Measurements from ENCODE around the gene MYCT1. TPM values are rescaled to one million over a fixed set of nuclear protein-coding genes. Genes with fewer than 3 reads are reported as not detected.

Gene MYCT1
- total RNA-seq, 1 experiment from 2014 or later: not detected

GRCh38 chr6:152673236-152673635, 24.5 kb upstream of the MYCT1 start:
- Histone ChIP-seq H3K4me3 (ENCODE audit: low read depth, low read length) (no peak overlapping the region), H3K4me1 (no peaks in the 10 kb centered on the region), H3K36me3 (ENCODE audit: control insufficient read depth, insufficient read depth, low read length) (no peaks in the 10 kb centered on the region), H3K9me3 (no peaks in the 10 kb centered on the region), H3K27me3 (replicated peaks; ENCODE audit: control insufficient read depth, insufficient read depth, low read length) (no peaks in the 10 kb centered on the region)
- no peaks in the 10 kb centered on the region for H3K36me3 Mint-ChIP-seq (ENCODE audit: insufficient read depth, unreplicated experiment)
- DNase-seq: no peak
- H3K27ac Mint-ChIP-seq (ENCODE audit: unreplicated experiment): no peak overlapping the region
- no peak for TF ChIP-seq CTCF (IDR thresholded peaks at IDR 0.05; ENCODE audit: insufficient read depth in 1 of 2, low read depth in 1 of 2, low read length in 1 of 2, severe bottlenecking in 1 of 2, unreplicated experiment in 1 of 2)
- POLR2A ChIA-PET: no interaction called here
- peaks cover 11% of the 10 kb centered on the region for H3K27me3 Mint-ChIP-seq (ENCODE audit: insufficient read depth, unreplicated experiment)
- intact Hi-C loops (cut with micrococcal nuclease; ENCODE audit: unreplicated experiment): no loop called here
- no peak overlapping the region for H3K4me3 Mint-ChIP-seq (ENCODE audit: unreplicated experiment)
- H3K9me3 Mint-ChIP-seq (ENCODE audit: unreplicated experiment): no peaks in the 10 kb centered on the region
- H3K4me1 Mint-ChIP-seq (ENCODE audit: low read depth, unreplicated experiment): no peaks in the 10 kb centered on the region
- BruUV-seq (replicated peaks): no TSS peak
- CTCF ChIA-PET: no interaction called here

GRCh38 chr6:152680151-152680550, 17.5 kb upstream of the MYCT1 start:
- CTCF ChIA-PET: no interaction called here
- H3K4me3 Mint-ChIP-seq (ENCODE audit: unreplicated experiment): peak overlapping the region; percentile 7
- intact Hi-C loops (cut with micrococcal nuclease; ENCODE audit: unreplicated experiment): no loop called here

GRCh38 chr6:152680879-152681517, 16.7 kb upstream of the MYCT1 start:
- no peak overlapping the region for H3K4me3 ChIP-seq (ENCODE audit: low read depth, low read length)
- no peak for DNase-seq
- H3K27me3 ChIP-seq (replicated peaks; ENCODE audit: control insufficient read depth, insufficient read depth, low read length): no peaks in the 10 kb centered on the region
- BruUV-seq (replicated peaks): no TSS peak
- ChIA-PET POLR2A (no interaction called here), CTCF (no interaction called here)
- H3K4me1 ChIP-seq: no peaks in the 10 kb centered on the region
- H3K4me1 Mint-ChIP-seq (ENCODE audit: low read depth, unreplicated experiment): peaks cover 7% of the 10 kb centered on the region
- H3K27ac Mint-ChIP-seq (ENCODE audit: unreplicated experiment): no peak overlapping the region
- peaks cover 18% of the 10 kb centered on the region for H3K27me3 Mint-ChIP-seq (ENCODE audit: insufficient read depth, unreplicated experiment)
- H3K4me3 Mint-ChIP-seq (ENCODE audit: unreplicated experiment): peak overlapping the region; percentile 7
- intact Hi-C loops (cut with micrococcal nuclease; ENCODE audit: unreplicated experiment): no loop called here
- no peaks in the 10 kb centered on the region for H3K9me3 ChIP-seq
- H3K36me3 Mint-ChIP-seq (ENCODE audit: insufficient read depth, unreplicated experiment): no peaks in the 10 kb centered on the region
- no peaks in the 10 kb centered on the region for H3K9me3 Mint-ChIP-seq (ENCODE audit: unreplicated experiment)
- H3K36me3 ChIP-seq (ENCODE audit: control insufficient read depth, insufficient read depth, low read length): no peaks in the 10 kb centered on the region
- no peak for TF ChIP-seq CTCF (IDR thresholded peaks at IDR 0.05; ENCODE audit: insufficient read depth in 1 of 2, low read depth in 1 of 2, low read length in 1 of 2, severe bottlenecking in 1 of 2, unreplicated experiment in 1 of 2)

More at GRCh38 chr6:152680151-152680550, 17.5 kb upstream of the MYCT1 start:
- no peaks in the 10 kb centered on the region for H3K36me3 ChIP-seq (ENCODE audit: control insufficient read depth, insufficient read depth, low read length)
- DNase-seq: no peak
- no peak overlapping the region for H3K27ac Mint-ChIP-seq (ENCODE audit: unreplicated experiment)
- no TSS peak for BruUV-seq (replicated peaks)
- no peak overlapping the region for H3K4me3 ChIP-seq (ENCODE audit: low read depth, low read length)
- H3K4me1 Mint-ChIP-seq (ENCODE audit: low read depth, unreplicated experiment): peaks cover 7% of the 10 kb centered on the region
- H3K9me3 Mint-ChIP-seq (ENCODE audit: unreplicated experiment): no peaks in the 10 kb centered on the region
- H3K27me3 ChIP-seq (replicated peaks; ENCODE audit: control insufficient read depth, insufficient read depth, low read length): no peaks in the 10 kb centered on the region
- POLR2A ChIA-PET: no interaction called here
- H3K4me1 ChIP-seq: no peaks in the 10 kb centered on the region
- no peaks in the 10 kb centered on the region for H3K9me3 ChIP-seq
- H3K36me3 Mint-ChIP-seq (ENCODE audit: insufficient read depth, unreplicated experiment): no peaks in the 10 kb centered on the region
- no peak for TF ChIP-seq CTCF (IDR thresholded peaks at IDR 0.05; ENCODE audit: insufficient read depth in 1 of 2, low read depth in 1 of 2, low read length in 1 of 2, severe bottlenecking in 1 of 2, unreplicated experiment in 1 of 2)
- H3K27me3 Mint-ChIP-seq (ENCODE audit: insufficient read depth, unreplicated experiment): peaks cover 18% of the 10 kb centered on the region
